GM15510 (cell line): ENCODE measurements around the gene LRPPRC.

Experiments used
- POLR2A ChIP-seq: IDR thresholded peaks from 3 replicates; pipeline ENCODE4 v1.6.1; 2011; ENCODE audit warnings: borderline replicate concordance; ENCODE audit not compliant: insufficient read length; ENCODE audit errors: extremely low read depth

The LRPPRC gene

GRCh38 chr2:43941966-43942365, 53.8 kb downstream of the LRPPRC start:
- no peak for TF ChIP-seq POLR2A

GRCh38 chr2:43941359-43941758, 54.4 kb downstream of the LRPPRC start:
- no peak for TF ChIP-seq POLR2A

GRCh38 chr2:43939695-43940256, 56.0 kb downstream of the LRPPRC start:
- TF ChIP-seq POLR2A = no peak

- no peak for TF ChIP-seq POLR2A
Observed at GRCh38 chr2:43937269-43937820, 58.4 kb downstream of the LRPPRC start.

GRCh38 chr2:43934567-43934966, 61.2 kb downstream of the LRPPRC start:
- no peak for TF ChIP-seq POLR2A

- TF ChIP-seq POLR2A = no peak
Observed at GRCh38 chr2:43931293-43931692, 64.5 kb downstream of the LRPPRC start.

- no peak for TF ChIP-seq POLR2A
Observed at GRCh38 chr2:43927442-43927841, 68.3 kb downstream of the LRPPRC start.

- no peak for TF ChIP-seq POLR2A
Observed at GRCh38 chr2:43925431-43925830, 70.4 kb downstream of the LRPPRC start.

- no peak for TF ChIP-seq POLR2A
Observed at GRCh38 chr2:43924463-43924862, 71.3 kb downstream of the LRPPRC start.

- no peak for TF ChIP-seq POLR2A
Observed at GRCh38 chr2:43906448-43907109, 89.2 kb downstream of the LRPPRC start.

- TF ChIP-seq POLR2A = no peak
Observed at GRCh38 chr2:43905871-43906270, 89.9 kb downstream of the LRPPRC start.

- TF ChIP-seq POLR2A = no peak
Observed at GRCh38 chr2:43905371-43905803, 90.4 kb downstream of the LRPPRC start.

- TF ChIP-seq POLR2A = no peak
Observed at GRCh38 chr2:43899589-43899988, 96.2 kb downstream of the LRPPRC start.

GRCh38 chr2:43898838-43899346, 96.9 kb downstream of the LRPPRC start:
- no peak for TF ChIP-seq POLR2A

- no peak for TF ChIP-seq POLR2A
Observed at GRCh38 chr2:43898134-43898837, 97.5 kb downstream of the LRPPRC start.

GRCh38 chr2:43897492-43897891, 98.3 kb downstream of the LRPPRC start:
- TF ChIP-seq POLR2A = no peak

- no peak for TF ChIP-seq POLR2A
Observed at GRCh38 chr2:43896906-43897305, 98.9 kb downstream of the LRPPRC start.

- no peak for TF ChIP-seq POLR2A
Observed at GRCh38 chr2:43894743-43895142, 101.0 kb downstream of the LRPPRC start.
